HepG2 (cell line): ENCODE data around the gene FGF1. TPM values are rescaled to one million over a fixed set of nuclear protein-coding genes. Genes with fewer than 3 reads are reported as not detected.

Experiments used
- ATAC-seq: fragments of 200-7000 bp; cut with Tn5 transposase; 3 replicates; pipeline ENCODE4 v1.9.1; 2020; ENCODE audit warnings: mild to moderate bottlenecking, moderate library complexity
- BruUV-seq: library from RNA; stranded (reverse); fragments of 400-500 nt; replicated peaks from 2 replicates; lab custom pipeline; 2021; lab: Mats Ljungman, UMichigan
- CTCF ChIA-PET: fragments of 300-600 bp; formaldehyde crosslinking; extraction: SDS; loops from one replicate; lab custom pipeline; 2021; ENCODE audit warnings: low total read pairs, inconsistent platforms, low intra/inter-chr PET ratio; lab: Yijun Ruan, JAX
- POLR2A ChIA-PET: fragments of 350-600 bp; sonication (Branson Sonifier 250); formaldehyde crosslinking; loops from one replicate; lab custom pipeline; 2020; ENCODE audit warnings: antibody characterized with exemption, inconsistent platforms; lab: Yijun Ruan, JAX
- DNase-seq: peaks from one replicate; pipeline ENCODE4 v3.0.0-alpha.2; 2015; ENCODE audit warnings: low spot score
- FAIRE-seq: peaks from 3 replicates; lab custom pipeline; 2011; peaks lifted over from hg19 to GRCh38; lab: Jason Lieb, UNC
- H2AFZ ChIP-seq: one replicate; pipeline ENCODE4 v1.6.1; 2011; ENCODE audit warnings: low read length, inconsistent platforms
- H3K27ac ChIP-seq: fragments of 300-600 bp; 3 replicates; pipeline ENCODE4 v1.8.0; 2011; ENCODE audit warnings: mixed run types, mild to moderate bottlenecking, mixed read lengths, low read length, inconsistent platforms; ENCODE audit not compliant: insufficient read depth; ENCODE audit errors: extremely low read length
- H3K27me3 ChIP-seq, 2 experiments: fragments of 200-600 bp in 1 of 2; 2 replicates in 1 of 2; 3 replicates in 1 of 2; pipeline versions ENCODE4 v1.6.0 to v1.8.0; 2011; ENCODE audit warnings: low read length in 2 of 2, mild to moderate bottlenecking in 2 of 2, moderate library complexity in 2 of 2, inconsistent platforms in 1 of 2; ENCODE audit not compliant: insufficient read depth in 2 of 2, control insufficient read depth in 1 of 2
- H3K36me3 ChIP-seq, 2 experiments: fragments of 200-600 bp in 1 of 2; replicated peaks in 1 of 2; 2 replicates in 1 of 2; 3 replicates in 1 of 2; pipeline versions ENCODE4 v1.5.1 to v1.8.0; 2011; ENCODE audit warnings: low read length in 2 of 2, inconsistent platforms in 1 of 2; ENCODE audit not compliant: insufficient read depth in 2 of 2, control insufficient read depth in 1 of 2
- H3K4me1 ChIP-seq: 2 replicates; pipeline ENCODE4 v1.5.1; 2012; ENCODE audit warnings: low read length, inconsistent platforms; ENCODE audit not compliant: insufficient read depth
- H3K4me2 ChIP-seq: 2 replicates; pipeline ENCODE4 v1.6.0; 2011; ENCODE audit warnings: low read depth, low read length, inconsistent platforms
- H3K4me3 ChIP-seq, 3 experiments: fragments of 200-600 bp in 1 of 3; sonication (generic), shearing (Covaris generic) in 1 of 3; replicated peaks in 1 of 3; 2 replicates each; pipeline ENCODE4 v1.5.1; 2011 to 2016; ENCODE audit warnings: low read length in 3 of 3, inconsistent platforms in 2 of 3, low read depth in 2 of 3, mild to moderate bottlenecking in 2 of 3, control low read depth in 1 of 3, mixed read lengths in 1 of 3; ENCODE audit not compliant: insufficient read depth in 1 of 3
- H3K79me2 ChIP-seq: one replicate; pipeline ENCODE4 v1.6.1; 2011; ENCODE audit warnings: low read length, inconsistent platforms; ENCODE audit not compliant: insufficient read depth
- H3K9ac ChIP-seq: 2 replicates; pipeline ENCODE4 v1.6.0; 2011; ENCODE audit warnings: mild to moderate bottlenecking, low read depth, low read length, inconsistent platforms; ENCODE audit not compliant: insufficient read depth
- H3K9me3 ChIP-seq: 2 replicates; pipeline ENCODE4 v1.5.1; 2012; ENCODE audit warnings: mild to moderate bottlenecking, low read length
- H4K20me1 ChIP-seq: 2 replicates; pipeline ENCODE4 v1.6.0; 2011; ENCODE audit warnings: inconsistent platforms, mild to moderate bottlenecking, low read length, moderate library complexity; ENCODE audit not compliant: insufficient read depth
- CREBL2 ChIP-seq: sonication (generic); formaldehyde crosslinking; IDR thresholded peaks from 2 replicates; pipeline ENCODE4 v1.8.1; 2023; ENCODE audit warnings: missing genetic modification reagents, mild to moderate bottlenecking, borderline replicate concordance
- JUND ChIP-seq: sonication (generic); formaldehyde crosslinking; IDR thresholded peaks from 2 replicates; pipeline ENCODE4 v1.8.0; 2022; ENCODE audit warnings: mild to moderate bottlenecking, missing genetic modification reagents
- LRRFIP1 ChIP-seq: sonication (generic); formaldehyde crosslinking; conservative IDR thresholded peaks from 2 replicates; pipeline ENCODE4 v1.4.0; 2020; ENCODE audit warnings: missing genetic modification reagents
- RFX5 ChIP-seq: IDR thresholded peaks from 2 replicates; pipeline ENCODE4 v1.6.1; 2011; ENCODE audit warnings: low read depth, low read length, improper control_type of control experiment
- TBL1XR1 ChIP-seq: fragments of 150-350 bp; IDR thresholded peaks from 2 replicates; pipeline ENCODE4 v1.6.1; 2014; ENCODE audit warnings: borderline replicate concordance, low read length; ENCODE audit not compliant: partially characterized antibody
- ZBTB33 ChIP-seq: sonication (generic); formaldehyde crosslinking; IDR thresholded peaks from 2 replicates; pipeline ENCODE4 v1.4.0; 2020; ENCODE audit warnings: missing genetic modification reagents
- ZFP1 ChIP-seq: IDR thresholded peaks from 2 replicates; pipeline ENCODE4 v1.6.1; 2016
- ZFP36L1 ChIP-seq: sonication (generic); formaldehyde crosslinking; IDR thresholded peaks from 2 replicates; pipeline ENCODE4 v1.8.0; 2022; ENCODE audit warnings: mild to moderate bottlenecking, missing genetic modification reagents, moderate library complexity
- ZNF629 ChIP-seq: sonication (generic); formaldehyde crosslinking; conservative IDR thresholded peaks from 2 replicates; pipeline ENCODE4 v1.5.0; 2020; ENCODE audit warnings: missing genetic modification reagents
- ZNF841 ChIP-seq: sonication (generic); formaldehyde crosslinking; IDR thresholded peaks from 2 replicates; pipeline ENCODE4 v1.8.1; 2023; ENCODE audit warnings: missing genetic modification reagents, borderline replicate concordance
- WGBS: methylation state at CpG from one replicate; pipeline ENCODE4 v1.1.6; 2017; ENCODE audit warnings: low lambda C conversion rate; 5-methylcytosine and 5-hydroxymethylcytosine counted together
- in situ Hi-C: cut with HindIII; loops from 2 replicates; pipeline ENCODE4 v1.10.0; 2017; ENCODE audit warnings: low pct_unique_long_range_greater_than_20kb; ENCODE audit not compliant: extremely low pct_ligation_motif_present
- intact Hi-C: fragments of 100-400 bp; cut with micrococcal nuclease; formaldehyde crosslinking; loops from one replicate; pipeline ENCODE4 v1.10.0; 2022; ENCODE audit not compliant: unreplicated experiment
- polyA plus RNA-seq, 8 experiments: library from polyadenylated mRNA; depleted of rRNA in 3 of 8; stranded (reverse) in 7 of 8; unstranded in 1 of 8; fragments of >200 nt; fragmentation: Illumina TruSeq in 4 of 8; extraction: Trizol in 4 of 8; gene quantifications; 2 replicates each; pipeline versions ENCODE4 v1.2.1 to v1.2.3, GENCODE V29; 2011 to 2016; ENCODE audit warnings: low read depth in 4 of 8, missing spikeins in 1 of 8, mixed read lengths in 1 of 8; ENCODE audit not compliant: insufficient read depth in 1 of 8
- total RNA-seq, 5 experiments: library from RNA; depleted of rRNA; stranded (reverse); fragments of >200 nt; fragmentation: Illumina TruSeq; extraction: Trizol; gene quantifications; 2 replicates each; pipeline ENCODE4 v1.2.3, GENCODE V29; 2016; ENCODE audit warnings: low read depth in 1 of 5

The FGF1 gene
- total and polyA plus RNA-seq, 2 of the 13 experiments (the other 11 are each of a cell fraction or from before 2014, with no cell fraction given) = not detected

- peaks cover 6 to 47% of the 10 kb centered on the region in 2 experiments; a peak in 4 of 5 replicates for H3K27me3 ChIP-seq
- DNase-seq = no peak
- no peak for TF ChIP-seq TBL1XR1
- TF ChIP-seq ZFP1 (CRISPR knock-in tag) = no peak
- no peak for TF ChIP-seq ZFP36L1 (CRISPR knock-in tag)
- TF ChIP-seq ZNF841 (CRISPR knock-in tag) = no peak
- no peak for TF ChIP-seq ZBTB33
- ChIA-PET POLR2A (no interaction called here), CTCF (no interaction called here)
- intact Hi-C loops = no loop called here
- in situ Hi-C loops = no loop called here
- FAIRE-seq = no peak
- H4K20me1 ChIP-seq = no peaks in the 10 kb centered on the region
- H3K27ac ChIP-seq = no peak overlapping the region
- peaks cover 21% of the 10 kb centered on the region for H3K4me1 ChIP-seq
- no TSS peak for BruUV-seq
- ATAC-seq = no peak
- H3K79me2 ChIP-seq = no peaks in the 10 kb centered on the region
- no peak overlapping the region for H3K9ac ChIP-seq
- H3K4me3 ChIP-seq = no peak overlapping the region
- no peaks in the 10 kb centered on the region for H3K36me3 ChIP-seq
- 53% methylated on average over 9 of the region's 9 CpGs for WGBS
- no peak overlapping the region for H3K4me2 ChIP-seq
- H2AFZ ChIP-seq = no peak overlapping the region
- no peaks in the 10 kb centered on the region for H3K9me3 ChIP-seq
Observed at GRCh38 chr5:142724821-142725220, 38.9 kb upstream of the FGF1 start.

DNA sequence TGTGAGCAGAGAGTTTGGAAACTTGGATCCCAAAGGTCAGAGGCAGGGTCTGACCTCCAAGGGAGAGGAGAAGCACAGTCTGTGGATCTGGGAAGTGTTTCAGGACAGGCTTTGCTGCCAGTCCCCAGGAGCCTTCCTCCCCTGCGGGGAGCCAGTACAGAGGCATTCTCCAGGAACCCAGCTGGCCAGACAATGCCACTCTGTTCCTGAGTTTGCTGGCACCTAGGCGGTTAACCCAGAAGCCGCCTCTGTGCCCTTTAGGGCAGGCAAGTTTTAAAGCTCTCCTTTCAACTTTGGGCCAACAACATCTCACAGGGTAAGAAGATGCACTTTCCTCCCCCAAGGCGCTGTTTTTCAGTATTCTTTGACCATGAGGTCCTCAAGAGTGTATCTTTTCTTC lies 37.0 kb upstream of the FGF1 start:
- no TSS peak for BruUV-seq
- 50% methylated on average over 3 of the region's 4 CpGs for WGBS
- CTCF ChIA-PET = no interaction called here
- H3K79me2 ChIP-seq = no peaks in the 10 kb centered on the region
- in situ Hi-C loops (no loop called here), intact Hi-C loops (no loop called here)
- H3K27me3 ChIP-seq = peaks cover 6 to 55% of the 10 kb centered on the region in 2 experiments; a peak in 4 of 5 replicates
- no peak for DNase-seq
- H4K20me1 ChIP-seq = no peaks in the 10 kb centered on the region
- FAIRE-seq = no peak
- ATAC-seq = no peak
- no peaks in the 10 kb centered on the region for H3K36me3 ChIP-seq
- H3K4me3 ChIP-seq = no peak overlapping the region
- POLR2A ChIA-PET = no interaction called here
- no peak overlapping the region for H3K9ac ChIP-seq
- H2AFZ ChIP-seq = no peak overlapping the region
- TF ChIP-seq JUND (CRISPR knock-in tag) (no peak), LRRFIP1 (CRISPR knock-in tag) (no peak), ZNF629 (no peak), CREBL2 (CRISPR knock-in tag) (no peak), RFX5 (no peak)
- TF ChIP-seq, all 625 proteins: peak for 0
- Histone ChIP-seq H3K9me3 (no peaks in the 10 kb centered on the region), H3K4me2 (no peak overlapping the region), H3K4me1 (peaks cover 30% of the 10 kb centered on the region), H3K27ac (no peak overlapping the region)
